Mucosa of descending colon (tissue), 3 donors: ENCODE measurements around the gene ASIC5. TPM values are rescaled to one million over a fixed set of nuclear protein-coding genes. Genes with fewer than 3 reads are reported as not detected.

ENCODE experiments used
- ATAC-seq: fragments of 200-7000 bp; cut with Tn5 transposase; one replicate; pipeline ENCODE4 v1.9.1; 2020; ENCODE audit warnings: mild to moderate bottlenecking, moderate library complexity
- DNase-seq, 3 donors: peaks; one replicate each; pipeline ENCODE4 v3.0.0-alpha.2; 2020
- H3K36me3 ChIP-seq: fragments of 200-600 bp; one replicate; pipeline ENCODE4 v1.8.0; 2021; ENCODE audit warnings: low read depth, mild to moderate bottlenecking
- H3K4me1 ChIP-seq: fragments of 200-600 bp; one replicate; pipeline ENCODE4 v1.8.0; 2021; ENCODE audit warnings: low read depth, mild to moderate bottlenecking
- H3K4me3 ChIP-seq: fragments of 200-600 bp; one replicate; pipeline ENCODE4 v1.8.0; 2021; ENCODE audit warnings: mild to moderate bottlenecking
- H3K9me3 ChIP-seq: fragments of 200-600 bp; one replicate; pipeline ENCODE4 v1.8.0; 2021; ENCODE audit warnings: mild to moderate bottlenecking
- CTCF ChIP-seq: fragments of 200-600 bp; IDR thresholded peaks from one replicate; pipeline ENCODE4 v1.8.0; 2022; ENCODE audit warnings: antibody characterized with exemption, mild to moderate bottlenecking
- intact Hi-C, 2 donors: fragments of 100-400 bp; cut with DNase I in 1 of 2; cut with micrococcal nuclease in 1 of 2; formaldehyde crosslinking; loops; one replicate each; pipeline versions ENCODE4 v1.11.0 to v1.11.1; 2022; cut with DNase I, micrococcal nuclease
- total RNA-seq, 3 donors: library from RNA; stranded (reverse); fragmentation: NEBNext Ultra II Directional in 2 of 3; extraction: Animal tissue kit (Norgen Biotek cat#: 25700) in 2 of 3; gene quantifications; one replicate each; pipeline versions ENCODE4 v1.2.1 to v1.2.4, GENCODE V29; 2021 to 2023
- donor health status: DM: no; HTN: no; CAD: no; lungs with moderate emphysema.
- donor health status: DM: no; HTN: no; CAD: no.
- donor health status: DM: no; HTN: yes; CAD: no.

Gene ASIC5
- total RNA-seq, 3 donors from 2014 or later: not detected

GRCh38 chr4:155809835-155810234, 56.2 kb downstream of the ASIC5 start:
- Histone ChIP-seq H3K4me1 (no peaks in the 10 kb centered on the region), H3K9me3 (no peaks in the 10 kb centered on the region), H3K36me3 (no peaks in the 10 kb centered on the region), H3K4me3 (no peak overlapping the region)
- peak; percentile 16 for TF ChIP-seq CTCF
- peak in 1 of 3 donors; percentile 21 for DNase-seq
- intact Hi-C loops: loop anchor here (10.0 kb wide), 1 partner anchor 145 kb away; the partner anchor contains the start of gene CTSO (in 2 of the 2)
- ATAC-seq: peak; percentile 71

- DNase-seq (no peak), ATAC-seq (no peak)
- H3K4me3 ChIP-seq: no peak overlapping the region
- H3K9me3 ChIP-seq: no peaks in the 10 kb centered on the region
- TF ChIP-seq CTCF: no peak
- no peaks in the 10 kb centered on the region for H3K4me1 ChIP-seq
- intact Hi-C loops: no loop called here
- no peaks in the 10 kb centered on the region for H3K36me3 ChIP-seq
Measured at GRCh38 chr4:155807021-155807420, 59.1 kb downstream of the ASIC5 start.

- no peaks in the 10 kb centered on the region for H3K4me1 ChIP-seq
- no peak for TF ChIP-seq CTCF
Measured at GRCh38 chr4:155805016-155805415, 61.1 kb downstream of the ASIC5 start.

GRCh38 chr4:155802190-155802959, 63.7 kb downstream of the ASIC5 start:
- no peaks in the 10 kb centered on the region for H3K36me3 ChIP-seq
- peak; percentile 22 for ATAC-seq
- TF ChIP-seq CTCF: no peak
- no peak overlapping the region for H3K4me3 ChIP-seq
- H3K9me3 ChIP-seq: no peaks in the 10 kb centered on the region
- DNase-seq: no peak
- intact Hi-C loops: no loop called here
- no peaks in the 10 kb centered on the region for H3K4me1 ChIP-seq

More at GRCh38 chr4:155805016-155805415, 61.1 kb downstream of the ASIC5 start:
- ATAC-seq (no peak), DNase-seq (no peak)
- H3K4me3 ChIP-seq: no peak overlapping the region
- no peaks in the 10 kb centered on the region for H3K9me3 ChIP-seq
- intact Hi-C loops: no loop called here
- no peaks in the 10 kb centered on the region for H3K36me3 ChIP-seq

- Histone ChIP-seq H3K36me3 (no peaks in the 10 kb centered on the region), H3K9me3 (no peaks in the 10 kb centered on the region), H3K4me3 (no peak overlapping the region), H3K4me1 (no peaks in the 10 kb centered on the region)
- DNase-seq (no peak), ATAC-seq (no peak)
- no peak for TF ChIP-seq CTCF
- intact Hi-C loops: no loop called here
Measured at GRCh38 chr4:155800685-155801343, 65.3 kb downstream of the ASIC5 start.
